Fibroblast of gingiva (primary cell): ENCODE results near the gene ANKRD31.

Source experiments
- DNase-seq: peaks from one replicate; pipeline ENCODE4 v3.0.0-alpha.2; 2011; ENCODE audit warnings: low read depth

Gene ANKRD31

GRCh38 chr5:75037106-75037505, 199.6 kb downstream of the ANKRD31 start:
- peak; percentile 16 for DNase-seq

GRCh38 chr5:75034137-75034739, 202.4 kb downstream of the ANKRD31 start:
- no peak for DNase-seq

GRCh38 chr5:75031366-75031765, 205.3 kb downstream of the ANKRD31 start:
- peak; percentile 10 for DNase-seq

- DNase-seq, result no peak
Measured at GRCh38 chr5:75028090-75028489, 208.6 kb downstream of the ANKRD31 start.

GRCh38 chr5:75023368-75024159, 213.1 kb downstream of the ANKRD31 start:
- no peak for DNase-seq

- DNase-seq, result no peak
Measured at GRCh38 chr5:75021800-75022199, 214.9 kb downstream of the ANKRD31 start.

- no peak for DNase-seq
Measured at GRCh38 chr5:75021219-75021618, 215.5 kb downstream of the ANKRD31 start.

GRCh38 chr5:75020016-75020656, 216.5 kb downstream of the ANKRD31 start:
- DNase-seq, result no peak

GRCh38 chr5:75018805-75019587, 217.7 kb downstream of the ANKRD31 start:
- DNase-seq, result no peak
